SK-N-MC (cell line): ENCODE results near the gene CLHC1.

Source experiments
- EZH2 ChIP-seq: fragments of 200-600 bp; sonication (generic); IDR thresholded peaks from one replicate; pipeline ENCODE4 v1.6.1; 2017; ENCODE audit warnings: antibody characterized with exemption
- FOXP2 ChIP-seq: optimal IDR thresholded peaks from 2 replicates; pipeline ENCODE3; 2011; ENCODE audit warnings: mild to moderate bottlenecking, moderate library complexity; ENCODE audit not compliant: insufficient read depth; ENCODE audit errors: extremely low read length, control extremely low read depth
- POLR2AphosphoS5 ChIP-seq: IDR thresholded peaks from 2 replicates; pipeline ENCODE4 v1.6.1; 2012; ENCODE audit warnings: mild to moderate bottlenecking, low read depth, low read length, borderline replicate concordance

GRCh38 chr2:55231546-55232083, 478 bp downstream of the CLHC1 start:
- TF ChIP-seq EZH2 (no peak), POLR2AphosphoS5 (no peak), FOXP2 (no peak)
